Astrocyte (in vitro differentiated cells and primary cell): ENCODE data around the gene GRAMD4. TPM values are rescaled to one million over a fixed set of nuclear protein-coding genes. Genes with fewer than 3 reads are reported as not detected.
A peak's percentile ranks its signal among the peaks of the same experiment; 100 is the strongest.

Experiments
- DNase-seq: peaks from one replicate; pipeline ENCODE4 v3.0.0-alpha.2; 2010; ENCODE audit warnings: low read depth
- FAIRE-seq: peaks from 2 replicates; lab custom pipeline; 2011; peaks lifted over from hg19 to GRCh38; lab: Jason Lieb, UNC
- H2AFZ ChIP-seq: 2 replicates; pipeline ENCODE4 v1.6.0; 2012; ENCODE audit warnings: low read depth, low read length, inconsistent platforms
- H3K27ac ChIP-seq: 2 replicates; pipeline ENCODE4 v1.5.1; 2011; ENCODE audit warnings: low read depth, low read length, inconsistent platforms
- H3K27me3 ChIP-seq: 2 replicates; pipeline ENCODE4 v1.6.0; 2011; ENCODE audit warnings: low read length, inconsistent platforms; ENCODE audit not compliant: insufficient read depth
- H3K36me3 ChIP-seq: 2 replicates; pipeline ENCODE4 v1.5.1; 2011; ENCODE audit warnings: low read length, inconsistent platforms; ENCODE audit not compliant: insufficient read depth
- H3K4me1 ChIP-seq: 2 replicates; pipeline ENCODE4 v1.5.1; 2011; ENCODE audit warnings: low read length, inconsistent platforms; ENCODE audit not compliant: insufficient read depth
- H3K4me2 ChIP-seq: 2 replicates; pipeline ENCODE4 v1.6.0; 2012; ENCODE audit warnings: low read length, inconsistent platforms
- H3K4me3 ChIP-seq: 2 replicates; pipeline ENCODE4 v1.5.1; 2011; ENCODE audit warnings: low read depth, mild to moderate bottlenecking, low read length, inconsistent platforms; ENCODE audit not compliant: insufficient read depth
- H3K79me2 ChIP-seq: 2 replicates; pipeline ENCODE4 v1.6.0; 2012; ENCODE audit warnings: mild to moderate bottlenecking, low read length, inconsistent platforms; ENCODE audit not compliant: insufficient read depth
- H3K9ac ChIP-seq: 2 replicates; pipeline ENCODE4 v1.6.0; 2012; ENCODE audit warnings: mild to moderate bottlenecking, low read length, inconsistent platforms
- H3K9me3 ChIP-seq: 2 replicates; pipeline ENCODE4 v1.5.1; 2012; ENCODE audit warnings: low read depth, mild to moderate bottlenecking, low read length, inconsistent platforms; ENCODE audit not compliant: insufficient read depth
- H4K20me1 ChIP-seq: 2 replicates; pipeline ENCODE4 v1.6.0; 2012; ENCODE audit warnings: low read length, inconsistent platforms; ENCODE audit not compliant: insufficient read depth
- H3K27ac Mint-ChIP-seq: one replicate; pipeline ENCODE4 v1.8.0; 2021; ENCODE audit warnings: mild to moderate bottlenecking, mixed read lengths; ENCODE audit not compliant: unreplicated experiment
- H3K27me3 Mint-ChIP-seq: one replicate; pipeline ENCODE4 v1.8.0; 2021; ENCODE audit warnings: low read depth, mixed read lengths; ENCODE audit not compliant: unreplicated experiment
- H3K36me3 Mint-ChIP-seq: one replicate; pipeline ENCODE4 v1.8.0; 2021; ENCODE audit warnings: low read depth, mixed read lengths; ENCODE audit not compliant: unreplicated experiment
- H3K4me1 Mint-ChIP-seq: one replicate; pipeline ENCODE4 v1.8.0; 2021; ENCODE audit warnings: low read depth, mixed read lengths; ENCODE audit not compliant: unreplicated experiment
- H3K4me3 Mint-ChIP-seq: one replicate; pipeline ENCODE4 v1.8.0; 2021; ENCODE audit warnings: mild to moderate bottlenecking, moderate library complexity, mixed read lengths; ENCODE audit not compliant: unreplicated experiment
- H3K9me3 Mint-ChIP-seq: one replicate; pipeline ENCODE4 v1.8.0; 2021; ENCODE audit warnings: mild to moderate bottlenecking, mixed read lengths; ENCODE audit not compliant: unreplicated experiment
- EZH2 ChIP-seq: IDR thresholded peaks from 2 replicates; pipeline ENCODE4 v1.6.1; 2012; ENCODE audit warnings: mild to moderate bottlenecking, low read length, inconsistent platforms; ENCODE audit not compliant: insufficient read depth
- total RNA-seq: library from RNA; stranded (reverse); gene quantifications from 2 replicates; pipeline ENCODE4 v1.2.1, GENCODE V29; 2021
- TF ChIP-seq, protein P1 (sequence below): IDR thresholded peaks from 2 replicates; pipeline ENCODE4 v1.5.1; 2011; ENCODE audit warnings: low read depth, mild to moderate bottlenecking, inconsistent platforms, low read length, moderate library complexity; ENCODE audit not compliant: insufficient read depth

The GRAMD4 gene
- total RNA-seq, 1 donor from 2014 or later, result 17.8 TPM

DNA sequence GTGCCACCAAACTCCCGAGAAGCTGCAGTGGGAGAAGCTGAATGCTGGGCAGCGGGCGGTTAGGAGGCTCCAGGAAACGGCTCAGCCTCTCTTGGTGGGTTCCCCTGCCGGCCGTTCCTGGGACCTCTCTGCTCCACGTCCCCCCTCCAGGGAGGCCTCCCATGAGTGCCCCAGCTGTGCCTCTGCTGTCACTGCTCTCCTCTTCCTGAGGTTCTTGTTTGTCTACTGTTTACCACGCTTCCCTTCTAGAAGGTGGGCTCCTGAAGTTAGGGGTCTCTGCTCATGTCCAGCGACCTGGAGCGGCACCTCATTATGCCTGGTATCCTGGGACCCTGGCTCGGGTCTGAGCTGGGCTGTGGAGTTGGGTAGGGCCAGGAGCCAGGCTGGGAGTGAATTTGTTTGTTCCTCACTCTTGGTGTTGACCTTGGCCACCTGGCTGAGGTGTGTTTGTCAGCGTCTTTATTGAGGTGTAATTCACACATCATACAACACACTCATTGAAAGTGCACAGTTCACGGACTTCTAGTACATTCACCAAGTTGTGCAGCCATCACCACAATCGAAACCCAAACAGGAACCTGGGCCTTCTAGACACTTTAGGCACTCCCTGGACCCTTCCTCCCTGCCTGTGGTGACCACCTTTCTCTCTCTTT is 37.8 kb upstream of the GRAMD4 start:
- Mint-ChIP-seq H3K27ac (no peak overlapping the region), H3K27me3 (peaks cover 3% of the 10 kb centered on the region), H3K36me3 (peaks cover 4% of the 10 kb centered on the region), H3K9me3 (no peaks in the 10 kb centered on the region), H3K4me1 (peaks cover 28% of the 10 kb centered on the region), H3K4me3 (no peak overlapping the region)
- Histone ChIP-seq H3K4me3 (no peak overlapping the region), H3K9ac (no peak overlapping the region), H3K27me3 (no peaks in the 10 kb centered on the region), H3K4me1 (peaks cover 26% of the 10 kb centered on the region), H2AFZ (no peak overlapping the region), H4K20me1 (peaks cover 90% of the 10 kb centered on the region), H3K27ac (no peak overlapping the region), H3K9me3 (no peaks in the 10 kb centered on the region), H3K4me2 (no peak overlapping the region), H3K36me3 (no peaks in the 10 kb centered on the region), H3K79me2 (peaks cover 56% of the 10 kb centered on the region)
- FAIRE-seq (no peak), DNase-seq (no peak)
- TF ChIP-seq, protein P1, sequence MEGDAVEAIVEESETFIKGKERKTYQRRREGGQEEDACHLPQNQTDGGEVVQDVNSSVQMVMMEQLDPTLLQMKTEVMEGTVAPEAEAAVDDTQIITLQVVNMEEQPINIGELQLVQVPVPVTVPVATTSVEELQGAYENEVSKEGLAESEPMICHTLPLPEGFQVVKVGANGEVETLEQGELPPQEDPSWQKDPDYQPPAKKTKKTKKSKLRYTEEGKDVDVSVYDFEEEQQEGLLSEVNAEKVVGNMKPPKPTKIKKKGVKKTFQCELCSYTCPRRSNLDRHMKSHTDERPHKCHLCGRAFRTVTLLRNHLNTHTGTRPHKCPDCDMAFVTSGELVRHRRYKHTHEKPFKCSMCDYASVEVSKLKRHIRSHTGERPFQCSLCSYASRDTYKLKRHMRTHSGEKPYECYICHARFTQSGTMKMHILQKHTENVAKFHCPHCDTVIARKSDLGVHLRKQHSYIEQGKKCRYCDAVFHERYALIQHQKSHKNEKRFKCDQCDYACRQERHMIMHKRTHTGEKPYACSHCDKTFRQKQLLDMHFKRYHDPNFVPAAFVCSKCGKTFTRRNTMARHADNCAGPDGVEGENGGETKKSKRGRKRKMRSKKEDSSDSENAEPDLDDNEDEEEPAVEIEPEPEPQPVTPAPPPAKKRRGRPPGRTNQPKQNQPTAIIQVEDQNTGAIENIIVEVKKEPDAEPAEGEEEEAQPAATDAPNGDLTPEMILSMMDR, result no peak

DNA sequence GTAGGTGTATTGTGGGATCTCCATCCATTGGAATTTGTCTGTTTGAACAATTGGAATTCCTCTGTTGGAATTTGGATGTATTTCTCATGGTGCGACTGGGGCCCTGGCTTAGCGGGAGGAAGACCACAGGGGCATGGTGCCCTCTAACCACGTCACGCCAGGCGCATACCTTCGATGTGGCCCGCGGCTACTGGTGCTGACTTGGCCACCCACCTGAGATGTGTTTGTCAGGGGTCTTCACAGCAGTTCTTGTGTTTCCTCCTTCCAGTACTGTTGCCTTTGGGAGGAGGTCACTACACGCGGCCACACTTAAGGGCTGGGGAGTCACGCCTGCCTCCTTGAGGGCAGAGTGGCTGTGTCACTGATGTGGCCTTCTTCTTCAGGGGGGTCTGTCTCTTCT is 36.6 kb upstream of the GRAMD4 start:
- FAIRE-seq (no peak), DNase-seq (no peak)
- H3K9me3 Mint-ChIP-seq, result no peaks in the 10 kb centered on the region
- H3K27ac Mint-ChIP-seq, result peak overlapping the region; percentile 41
- H3K27ac ChIP-seq, result no peak overlapping the region
- peaks cover 27% of the 10 kb centered on the region for H3K4me1 Mint-ChIP-seq
- H3K9ac ChIP-seq, result no peak overlapping the region
- H3K36me3 Mint-ChIP-seq, result peaks cover 4% of the 10 kb centered on the region
- H3K9me3 ChIP-seq, result no peaks in the 10 kb centered on the region
- H2AFZ ChIP-seq, result no peak overlapping the region
- H3K27me3 ChIP-seq, result no peaks in the 10 kb centered on the region
- peaks cover 57% of the 10 kb centered on the region for H3K79me2 ChIP-seq
- no peak overlapping the region for H3K4me3 Mint-ChIP-seq
- H3K4me1 ChIP-seq, result peaks cover 15% of the 10 kb centered on the region
- peaks cover 92% of the 10 kb centered on the region for H4K20me1 ChIP-seq
- H3K4me3 ChIP-seq, result no peak overlapping the region
- TF ChIP-seq, protein P1, result no peak
- no peak for TF ChIP-seq EZH2
- peaks cover 3% of the 10 kb centered on the region for H3K27me3 Mint-ChIP-seq
- H3K36me3 ChIP-seq, result no peaks in the 10 kb centered on the region
- no peak overlapping the region for H3K4me2 ChIP-seq
